ENCODE measurements around the gene BBS9. TPM values are rescaled to one million over a fixed set of nuclear protein-coding genes. Genes with fewer than 3 reads are reported as not detected.

The BBS9 gene
- total RNA-seq, 1 experiment from 2014 or later, result 16.1 TPM

DNA sequence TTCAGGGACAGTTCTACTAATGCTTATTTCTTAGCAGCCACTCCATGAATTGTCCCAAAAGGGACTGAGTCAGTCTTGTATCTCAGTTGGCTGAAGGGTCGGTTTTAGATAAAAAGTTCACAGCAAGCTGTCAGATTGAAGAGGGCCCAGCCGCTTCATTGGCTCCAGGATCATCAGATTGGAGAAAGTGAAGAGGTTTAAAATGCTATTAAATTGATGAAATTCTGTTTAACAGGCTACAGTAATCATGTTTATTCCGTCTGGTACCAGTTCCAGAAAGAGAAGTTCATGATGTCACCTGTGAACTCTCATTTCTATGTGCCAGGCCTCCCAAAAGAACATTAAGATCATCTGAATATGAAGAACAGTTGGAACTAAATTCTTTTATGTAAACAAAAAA, 481.6 kb downstream of the BBS9 start:
- DNase-seq (ENCODE audit: low read depth), result no peak

GRCh38 chr7:33612442-33612841, 483.1 kb downstream of the BBS9 start:
- peak; percentile 16 for DNase-seq (ENCODE audit: low read depth)

DNA sequence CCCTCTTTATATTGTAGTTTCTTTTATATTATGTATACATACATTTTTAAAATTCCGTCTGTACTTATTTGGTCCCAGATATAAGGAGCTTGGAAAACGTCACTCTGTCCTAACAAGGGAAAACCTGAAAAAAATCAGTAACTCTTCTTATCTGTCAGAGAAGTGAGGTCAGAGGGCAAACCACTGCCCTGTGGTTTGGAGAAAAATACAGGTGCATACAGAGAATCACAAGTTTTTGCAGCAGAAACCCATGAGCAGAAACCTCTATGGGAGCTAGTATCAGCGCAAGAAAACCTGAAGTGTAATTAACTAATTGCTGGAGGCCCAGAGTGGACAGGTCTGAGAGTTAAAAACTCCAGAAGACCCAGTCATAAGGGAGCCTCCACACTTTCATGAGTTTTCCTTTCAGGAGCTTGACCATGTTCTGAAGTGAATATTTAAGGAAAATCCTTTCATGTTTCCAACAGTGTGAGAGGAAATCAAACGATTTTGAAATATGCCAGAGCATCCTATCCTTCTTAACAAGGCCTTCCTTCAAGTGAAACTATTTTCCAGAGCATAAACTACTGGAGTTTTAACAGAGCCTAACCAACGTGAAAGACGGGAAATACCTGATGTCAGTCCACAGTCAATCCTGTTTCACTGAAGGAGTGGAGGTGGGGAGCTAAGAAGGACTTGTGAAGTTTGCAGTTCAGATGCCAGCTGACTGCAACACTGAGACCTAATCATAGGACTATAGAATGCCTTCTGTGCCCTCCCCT, 485.2 kb downstream of the BBS9 start:
- DNase-seq (ENCODE audit: low read depth), result no peak

GRCh38 chr7:33616752-33617151, 487.4 kb downstream of the BBS9 start:
- DNase-seq (ENCODE audit: low read depth), result no peak

DNA sequence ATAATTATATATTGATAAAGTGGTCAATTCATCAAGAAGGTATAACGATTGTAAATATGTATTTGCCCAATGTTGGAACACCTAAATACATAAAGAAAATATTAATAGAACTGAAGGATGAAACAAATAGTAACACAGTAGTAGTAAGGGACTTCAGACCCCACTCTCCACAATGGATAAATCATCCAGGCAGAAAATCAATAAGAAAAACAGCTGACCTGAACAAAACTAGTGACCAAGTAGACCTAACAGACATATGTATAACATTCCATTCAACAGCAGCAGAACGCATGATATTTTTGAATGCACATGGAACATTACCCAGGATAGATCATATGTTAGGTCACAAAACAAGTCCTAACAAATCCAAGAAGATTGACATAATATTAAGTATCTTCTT, 489.9 kb downstream of the BBS9 start:
- no peak for DNase-seq (ENCODE audit: low read depth)

- DNase-seq (ENCODE audit: low read depth), result no peak
These were observed 493.9 kb downstream of the BBS9 start for GRCh38 chr7:33623267-33623666.

DNA sequence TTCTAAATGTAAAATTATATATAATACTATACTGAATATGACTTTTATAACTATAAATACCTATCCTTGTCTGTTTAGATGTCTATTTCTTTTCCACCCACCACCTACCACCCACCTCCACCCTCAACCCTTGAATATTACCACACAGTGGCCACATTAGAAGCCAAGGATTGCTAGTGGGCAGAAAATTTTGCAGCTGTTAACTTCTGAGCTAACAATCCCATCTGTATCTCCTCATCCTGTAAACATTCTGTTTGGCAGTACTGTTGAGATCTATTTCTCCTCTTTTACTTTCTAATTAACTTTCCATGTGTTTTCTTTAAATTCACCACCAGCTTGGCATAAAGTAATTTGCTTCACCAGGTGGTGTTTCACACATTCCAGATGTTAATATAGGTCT, 494.9 kb downstream of the BBS9 start:
- DNase-seq (ENCODE audit: low read depth), result no peak

- no peak for DNase-seq (ENCODE audit: low read depth)
These were observed 497.5 kb downstream of the BBS9 start for GRCh38 chr7:33626869-33627268.

- no peak for DNase-seq (ENCODE audit: low read depth)
These were observed 498.4 kb downstream of the BBS9 start for GRCh38 chr7:33627741-33628140.

DNA sequence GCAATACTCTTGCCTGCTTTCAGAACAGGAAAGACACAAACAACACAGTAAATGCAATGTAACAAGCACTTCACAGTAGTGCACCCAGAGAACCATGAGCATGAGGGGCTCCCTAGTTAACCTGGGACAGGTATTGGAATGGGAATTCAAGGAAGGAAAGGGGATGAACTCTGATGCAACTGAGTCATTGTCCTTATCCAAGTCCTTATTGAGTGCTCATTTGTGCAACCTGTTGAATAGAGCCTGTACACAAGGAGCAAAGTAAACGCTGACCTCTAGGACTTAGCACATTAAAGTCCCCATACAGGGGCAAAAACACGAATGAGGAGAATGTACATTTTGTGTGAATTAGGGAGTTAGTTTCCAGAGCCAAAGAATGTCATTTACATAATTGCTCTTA, 499.5 kb downstream of the BBS9 start:
- no peak for DNase-seq (ENCODE audit: low read depth)

DNA sequence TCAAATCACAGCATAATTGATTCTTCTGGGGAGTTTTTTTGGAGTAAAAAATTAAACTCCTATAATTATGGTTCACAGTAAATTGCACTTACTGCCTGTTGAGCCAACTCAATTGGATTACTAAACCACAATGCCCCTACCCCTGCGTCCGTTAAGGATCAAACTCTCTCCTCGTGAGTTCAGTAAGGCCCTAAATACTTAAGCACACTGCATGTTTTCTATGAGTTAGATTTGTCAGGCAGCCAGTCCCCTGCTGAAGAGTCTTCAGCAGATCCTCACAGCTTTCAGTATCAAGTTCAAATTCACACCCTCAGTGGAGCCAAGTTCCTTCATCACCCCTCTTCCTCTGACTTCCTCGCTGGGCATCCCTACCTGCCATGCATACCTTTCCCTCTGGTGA, 501.0 kb downstream of the BBS9 start:
- no peak for DNase-seq (ENCODE audit: low read depth)

- DNase-seq (ENCODE audit: low read depth), result no peak
These were observed 503.0 kb downstream of the BBS9 start for GRCh38 chr7:33632322-33632721.

DNA sequence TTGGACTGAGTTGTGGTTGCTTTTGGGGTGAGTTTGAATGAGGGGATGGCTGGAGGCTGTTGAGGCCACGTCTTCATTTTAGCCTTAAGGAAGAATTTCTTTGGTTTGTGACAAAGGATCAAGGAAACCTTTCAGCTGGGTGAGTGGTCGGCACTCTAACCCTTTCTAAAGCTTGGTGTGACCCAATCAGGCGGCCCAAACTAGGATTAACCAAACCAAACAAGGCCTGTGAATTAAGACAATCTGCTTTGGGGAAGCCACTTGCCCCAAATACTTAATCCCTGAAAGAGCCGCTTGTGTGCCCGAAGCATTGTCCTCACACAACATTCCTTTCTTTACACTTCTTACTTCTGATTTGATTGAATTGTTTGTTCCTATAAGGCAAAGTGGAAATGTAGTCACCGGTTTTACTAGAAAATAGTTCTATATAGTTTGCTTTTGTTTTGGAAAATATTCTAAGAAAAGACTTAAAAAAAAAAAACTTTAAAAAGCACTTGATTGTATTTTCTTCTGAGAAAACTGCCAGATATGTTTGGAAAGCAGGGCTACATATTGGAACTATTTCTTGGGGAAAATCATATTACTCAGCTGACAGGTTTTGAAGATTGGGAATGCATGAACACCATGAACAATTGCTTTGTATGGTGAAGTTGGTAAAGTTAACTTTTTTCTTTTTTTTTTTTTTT, 503.6 kb downstream of the BBS9 start:
- no peak for DNase-seq (ENCODE audit: low read depth)

GRCh38 chr7:33634606-33635005, 505.2 kb downstream of the BBS9 start:
- DNase-seq (ENCODE audit: low read depth), result no peak

GRCh38 chr7:33636359-33636758, 507.0 kb downstream of the BBS9 start:
- no peak for DNase-seq (ENCODE audit: low read depth)

- peak; percentile 21 for DNase-seq (ENCODE audit: low read depth)
These were observed 510.3 kb downstream of the BBS9 start for GRCh38 chr7:33639552-33640197.

DNA sequence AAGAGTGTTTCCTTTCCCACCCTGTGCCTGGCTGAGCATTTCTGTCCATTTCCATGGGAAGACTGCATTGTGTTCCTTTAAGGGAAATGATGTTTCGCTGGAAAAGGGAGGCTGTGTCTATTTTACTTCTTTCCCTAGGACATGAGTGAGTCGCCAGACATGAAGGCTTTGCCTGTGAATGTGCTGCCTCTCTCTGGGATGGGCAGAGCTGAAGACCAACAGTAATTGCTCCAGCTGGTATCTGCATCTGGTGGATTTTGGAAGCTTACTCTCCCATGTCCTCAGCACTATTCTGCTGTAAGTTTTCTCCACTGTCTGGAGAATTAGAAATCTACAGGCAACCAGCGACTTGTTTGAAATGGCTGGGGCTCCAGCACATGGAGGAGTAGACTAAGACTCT, 511.4 kb downstream of the BBS9 start:
- DNase-seq (ENCODE audit: low read depth), result no peak

DNA sequence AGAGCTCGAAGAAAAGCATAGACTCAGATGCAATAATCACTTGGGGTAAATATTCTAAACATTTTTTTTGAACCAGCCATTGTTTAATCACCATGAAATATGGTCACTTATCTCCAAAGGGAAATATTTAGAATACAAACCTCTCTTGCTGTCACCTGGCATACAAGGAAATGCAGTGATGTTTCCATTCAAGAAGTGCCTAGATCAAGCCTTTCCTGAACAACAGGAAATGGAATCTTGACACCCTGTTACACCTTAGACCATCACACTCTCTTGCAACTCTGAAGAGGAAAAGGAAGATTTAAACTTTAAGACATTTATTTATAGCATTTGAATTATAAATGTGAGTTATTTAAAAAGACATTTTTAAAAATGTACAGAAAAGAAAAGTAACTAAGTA, 512.9 kb downstream of the BBS9 start:
- DNase-seq (ENCODE audit: low read depth), result no peak

DNA sequence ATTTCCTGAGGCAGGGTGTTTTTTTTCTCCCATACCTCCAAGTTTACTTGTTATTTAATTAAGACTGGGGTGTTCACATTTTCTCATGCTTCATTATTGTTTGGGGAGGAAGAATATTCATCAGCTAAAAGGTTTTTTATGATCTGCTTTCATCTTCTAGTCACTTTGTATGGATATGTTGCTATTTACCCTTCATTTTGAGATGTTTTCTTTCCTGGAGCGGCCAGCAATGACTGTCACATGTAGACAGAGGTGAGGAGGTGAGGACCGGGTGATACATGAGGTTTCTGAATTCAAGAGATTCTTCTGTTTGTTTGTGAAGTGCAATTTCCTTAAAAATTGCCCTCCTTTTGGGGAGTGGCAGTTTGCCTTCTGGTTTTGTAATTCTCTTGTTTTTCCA, 514.2 kb downstream of the BBS9 start:
- DNase-seq (ENCODE audit: low read depth), result no peak

GRCh38 chr7:33644489-33644888, 515.1 kb downstream of the BBS9 start:
- DNase-seq (ENCODE audit: low read depth), result no peak

- peak; percentile 32 for DNase-seq (ENCODE audit: low read depth)
These were observed 515.7 kb downstream of the BBS9 start for GRCh38 chr7:33645104-33645503.

GRCh38 chr7:33646166-33646565, 516.8 kb downstream of the BBS9 start:
- no peak for DNase-seq (ENCODE audit: low read depth)

DNA sequence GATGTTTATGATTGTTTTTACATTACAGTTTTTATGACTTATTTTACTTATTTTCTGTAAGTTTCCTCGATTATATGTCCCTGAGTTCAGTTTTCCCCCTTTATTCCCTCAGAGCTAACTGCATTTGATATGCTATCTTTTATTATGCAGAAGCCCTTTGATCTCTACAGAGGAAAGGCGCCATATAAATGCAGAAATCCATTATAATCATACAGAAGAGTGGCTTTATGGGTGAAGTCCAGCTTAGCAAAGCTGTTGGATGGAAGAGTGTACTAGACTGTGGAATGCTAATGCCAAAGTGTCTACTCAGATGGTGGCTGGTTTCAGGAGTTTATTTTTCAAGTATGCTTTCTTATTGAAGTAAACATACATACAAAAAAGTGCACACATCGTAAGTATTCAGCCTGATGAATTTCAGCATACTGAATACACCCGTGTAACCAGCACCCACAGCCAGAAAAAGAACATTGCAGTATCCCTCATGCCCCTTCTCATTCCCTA, 517.6 kb downstream of the BBS9 start:
- no peak for DNase-seq (ENCODE audit: low read depth)

Measured in RPMI7951 (cell line).